Fibroblast of peridontal ligament (primary cell): ENCODE measurements around the gene MYEOV.
A peak's percentile ranks its signal among the peaks of the same experiment; 100 is the strongest.

Experiments
- DNase-seq: peaks from one replicate; pipeline ENCODE4 v3.0.0-alpha.2; 2010; ENCODE audit errors: extremely low read depth

MYEOV gene

GRCh38 chr11:69293819-69294505 lies at the start of gene MYEOV:
MYEOV (plus strand) TSS chr11:69294155; CDS start chr11:69295355, 1,200 bp downstream.
- DNase-seq = no peak

GRCh38 chr11:69244266-69244665 lies 49.7 kb upstream of the MYEOV start:
- no peak for DNase-seq

- DNase-seq = no peak
These were observed 48.9 kb upstream of the MYEOV start for GRCh38 chr11:69245041-69245440.

GRCh38 chr11:69245491-69246345 lies 48.2 kb upstream of the MYEOV start:
- no peak for DNase-seq

- DNase-seq = no peak
These were observed 44.4 kb upstream of the MYEOV start for GRCh38 chr11:69249311-69250185.

- no peak for DNase-seq
These were observed 43.5 kb upstream of the MYEOV start for GRCh38 chr11:69250186-69251056.

- DNase-seq = no peak
These were observed 42.9 kb upstream of the MYEOV start for GRCh38 chr11:69251057-69251393.

GRCh38 chr11:69251639-69252489 lies 42.1 kb upstream of the MYEOV start:
- no peak for DNase-seq

GRCh38 chr11:69252490-69252837 lies 41.5 kb upstream of the MYEOV start:
- DNase-seq = no peak

- DNase-seq = peak; percentile 46
These were observed 40.9 kb upstream of the MYEOV start for GRCh38 chr11:69253028-69253427.

GRCh38 chr11:69257134-69257533 lies 36.8 kb upstream of the MYEOV start:
- DNase-seq = no peak

GRCh38 chr11:69257838-69258658 lies 35.9 kb upstream of the MYEOV start:
- no peak for DNase-seq

- DNase-seq = no peak
These were observed 34.9 kb upstream of the MYEOV start for GRCh38 chr11:69259096-69259495.

- no peak for DNase-seq
These were observed 33.3 kb upstream of the MYEOV start for GRCh38 chr11:69260622-69261021.

- no peak for DNase-seq
These were observed 32.8 kb upstream of the MYEOV start for GRCh38 chr11:69261116-69261515.

GRCh38 chr11:69262918-69263735 lies 30.8 kb upstream of the MYEOV start:
- no peak for DNase-seq

- DNase-seq = no peak
These were observed 30.3 kb upstream of the MYEOV start for GRCh38 chr11:69263736-69264052.

- no peak for DNase-seq
These were observed 29.5 kb upstream of the MYEOV start for GRCh38 chr11:69264486-69264885.

GRCh38 chr11:69265210-69265609 lies 28.7 kb upstream of the MYEOV start:
- no peak for DNase-seq
